ENCODE data around the gene RABAC1. TPM values are rescaled to one million over a fixed set of nuclear protein-coding genes. Genes with fewer than 3 reads are reported as not detected.

RABAC1 gene
- total RNA-seq, 4 donors from 2014 or later, result 168 to 206 (median 199) TPM

GRCh38 chr19:41906916-41907680 lies 52.0 kb downstream of the RABAC1 start:
- TF ChIP-seq POLR2A (IDR thresholded peaks at IDR 0.05) (no peak), EP300 (IDR thresholded peaks at IDR 0.05) (no peak), CTCF (IDR thresholded peaks at IDR 0.05) (no peak)
- Histone ChIP-seq H3K4me3 (no peak overlapping the region), H3K27me3 (peaks cover 0 to 7% of the 10 kb centered on the region in 2 donors), H3K36me3 (peaks cover 9 to 63% (median 41%) of the 10 kb centered on the region in 3 donors), H3K4me1 (no peaks in the 10 kb centered on the region), H3K27ac (no peak overlapping the region), H3K9me3 (no peaks in the 10 kb centered on the region)
- 70 to 73% methylated on average over 21 of the region's 21 CpGs for WGBS, 2 donors
- DNase-seq (ENCODE audit: low spot score in 2 of 2), result no peak

Other genes starting within 250 kb of the RABAC1 start
- gene CEACAM6, start 203.8 kb downstream of the RABAC1 start, total RNA-seq, result not detected
- 1 to 10 TPM in 1 of 4 donors, not detected in 3; 1.0 TPM for gene CEACAM3, start 162.7 kb downstream of the RABAC1 start, total RNA-seq
- gene LYPD4, start 114.6 kb downstream of the RABAC1 start, total RNA-seq, result not detected
- gene DMRTC2, start 114.3 kb downstream of the RABAC1 start, total RNA-seq, result not detected
- 1,000 to 10,000 TPM in 2 of 4 donors, 100 to 1,000 TPM in 2; 835 to 1,204 (median 1,038) TPM for gene RPS19, start 99.1 kb downstream of the RABAC1 start, total RNA-seq
- gene CD79A, start 82.0 kb downstream of the RABAC1 start, total RNA-seq, result not detected
- 100 to 1,000 TPM in 3 of 4 donors, 10 to 100 TPM in 1; 68.4 to 225 (median 121) TPM for gene ARHGEF1, start 76.1 kb downstream of the RABAC1 start, total RNA-seq
- gene ERFL, start 30.9 kb downstream of the RABAC1 start, total RNA-seq, result under 1 TPM in 3 of 4 donors, not detected in 1; 0.30 to 0.59 (median 0.42) TPM
- gene ATP1A3, start 34.9 kb upstream of the RABAC1 start, total RNA-seq, result not detected
- 10 to 100 TPM in 1 of 4 donors, 1 to 10 TPM in 3; 2.4 to 12.0 (median 3.2) TPM for gene GRIK5, start 110.9 kb upstream of the RABAC1 start, total RNA-seq
- 10 to 100 TPM; 14.3 to 22.2 (median 17.5) TPM for gene ZNF574, start 116.8 kb upstream of the RABAC1 start, total RNA-seq
- 1 to 10 TPM in 1 of 4 donors, under 1 TPM in 3; 0.21 to 6.0 (median 0.51) TPM for gene POU2F2, start 173.1 kb upstream of the RABAC1 start, total RNA-seq

All from tibial nerve (tissue), 4 donors.